HCT116 (cell line): Measurements from ENCODE around the gene POLN. TPM values are rescaled to one million over a fixed set of nuclear protein-coding genes. Genes with fewer than 3 reads are reported as not detected.

Experiments
- ATAC-seq: fragments of 200-7000 bp; cut with Tn5 transposase; 2 replicates; pipeline ENCODE4 v1.9.1; 2020; ENCODE audit warnings: mild to moderate bottlenecking, moderate library complexity
- BruUV-seq: library from RNA; stranded (reverse); fragments of 400-500 nt; replicated peaks from 2 replicates; lab custom pipeline; 2021; lab: Mats Ljungman, UMichigan
- CTCF ChIA-PET: fragments of 300-600 bp; sonication (Branson Sonifier 250); formaldehyde crosslinking; loops from one replicate; lab custom pipeline; 2021; ENCODE audit warnings: antibody characterized with exemption; lab: Charles Lee
- POLR2A ChIA-PET: fragments of 300-600, 350-600 bp; sonication (Branson Sonifier 250); formaldehyde crosslinking; loops from one replicate; lab custom pipeline; 2021; ENCODE audit warnings: antibody characterized with exemption; lab: Charles Lee
- RAD21 ChIA-PET, 2 experiments: fragments of 300-600 bp; sonication (Branson Sonifier 250); formaldehyde crosslinking; loops; one replicate each; lab custom pipeline; 2023; ENCODE audit warnings: low total read pairs in 2 of 2; ENCODE audit not compliant: uncharacterized antibody in 2 of 2, unreplicated experiment in 2 of 2, low non-redundant PET in 1 of 2; lab: Charles Lee
- DNase-seq: peaks from one replicate; pipeline ENCODE4 v3.0.0-alpha.2; 2010; ENCODE audit warnings: low read depth, low spot score
- H2AFZ ChIP-seq: fragments of 200-600 bp; shearing (Covaris generic), sonication (generic); 2 replicates; pipeline ENCODE4 v1.6.1; 2017; ENCODE audit warnings: low read depth, mixed run types, mixed read lengths, antibody characterized with exemption, low read length; ENCODE audit not compliant: poor library complexity, severe bottlenecking
- H3K27ac ChIP-seq: 2 replicates; pipeline ENCODE4 v1.5.1; 2012; ENCODE audit warnings: low read depth, low read length
- H3K27me3 ChIP-seq: fragments of 200-600 bp; sonication (generic); 2 replicates; pipeline ENCODE4 v1.6.1; 2016; ENCODE audit warnings: mixed run types, low read length, mixed read lengths; ENCODE audit not compliant: insufficient read depth
- H3K36me3 ChIP-seq, 2 experiments: fragments of 200-500 bp in 1 of 2; fragments of 200-600 bp in 1 of 2; sonication (Bioruptor generic) in 1 of 2; sonication (generic) in 1 of 2; 2 replicates each; pipeline versions ENCODE4 v1.5.1 to v1.6.1; 2014 to 2016; ENCODE audit warnings: low read length in 2 of 2, inconsistent platforms in 1 of 2, mixed read lengths in 1 of 2, mixed run types in 1 of 2; ENCODE audit not compliant: insufficient read depth in 2 of 2, control insufficient read depth in 1 of 2
- H3K4me1 ChIP-seq, 2 experiments: fragments of 200-600 bp in 1 of 2; sonication (generic) in 1 of 2; 2 replicates each; pipeline versions ENCODE4 v1.5.1 to v1.6.1; 2012 to 2017; ENCODE audit warnings: low read length in 2 of 2, inconsistent platforms in 1 of 2, mild to moderate bottlenecking in 1 of 2, mixed read lengths in 1 of 2, mixed run types in 1 of 2, moderate library complexity in 1 of 2; ENCODE audit not compliant: insufficient read depth in 2 of 2, control insufficient read depth in 1 of 2
- H3K4me2 ChIP-seq: fragments of 200-600 bp; sonication (generic); 2 replicates; pipeline ENCODE4 v1.6.1; 2017; ENCODE audit warnings: mixed run types, low read length, mixed read lengths
- H3K4me3 ChIP-seq, 2 experiments: fragments of 200-600 bp in 1 of 2; sonication (generic) in 1 of 2; replicated peaks in 1 of 2; 2 replicates each; pipeline ENCODE4 v1.5.1; 2011 to 2016; ENCODE audit warnings: low read length in 2 of 2, control low read depth in 1 of 2, low read depth in 1 of 2, mild to moderate bottlenecking in 1 of 2, mixed read lengths in 1 of 2, mixed run types in 1 of 2
- H3K79me2 ChIP-seq: fragments of 200-600 bp; sonication (generic); 2 replicates; pipeline ENCODE4 v1.6.1; 2017; ENCODE audit warnings: mild to moderate bottlenecking, mixed run types, low read length, moderate library complexity, mixed read lengths; ENCODE audit not compliant: insufficient read depth
- H3K9ac ChIP-seq: fragments of 200-600 bp; sonication (generic); 2 replicates; pipeline ENCODE4 v1.6.1; 2016; ENCODE audit warnings: low read length, mixed read lengths
- H3K9me2 ChIP-seq: fragments of 200-600 bp; sonication (generic), shearing (Covaris generic); 2 replicates; pipeline ENCODE4 v1.6.1; 2017; ENCODE audit warnings: mixed run types, mild to moderate bottlenecking, moderate library complexity; ENCODE audit not compliant: insufficient read depth
- H3K9me3 ChIP-seq, 2 experiments: fragments of 200-500 bp in 1 of 2; fragments of 200-600 bp in 1 of 2; sonication (Bioruptor generic) in 1 of 2; sonication (generic) in 1 of 2; 2 replicates each; pipeline ENCODE4 v1.6.1; 2014 to 2017; ENCODE audit warnings: low read length in 2 of 2, mixed read lengths in 2 of 2, inconsistent platforms in 1 of 2, low read depth in 1 of 2, mild to moderate bottlenecking in 1 of 2, mixed run types in 1 of 2, moderate library complexity in 1 of 2; ENCODE audit not compliant: control insufficient read depth in 1 of 2, insufficient read depth in 1 of 2
- H4K20me1 ChIP-seq: fragments of 200-600 bp; sonication (generic), shearing (Covaris generic); 2 replicates; pipeline ENCODE4 v1.6.1; 2017; ENCODE audit warnings: mixed run types, mild to moderate bottlenecking, moderate library complexity; ENCODE audit not compliant: insufficient read depth
- ATF3 ChIP-seq: IDR thresholded peaks from 2 replicates; pipeline ENCODE4 v1.6.1; 2012
- CBX3 ChIP-seq: IDR thresholded peaks from 2 replicates; pipeline ENCODE4 v1.6.1; 2012; ENCODE audit warnings: low read depth
- CEBPB ChIP-seq: IDR thresholded peaks from 2 replicates; pipeline ENCODE4 v1.6.1; 2012; ENCODE audit warnings: low read depth
- CTCF ChIP-seq, 3 experiments: fragments of 200-600 bp in 1 of 3; sonication (generic) in 1 of 3; IDR thresholded peaks in 2 of 3; conservative IDR thresholded peaks in 1 of 3; 2 replicates each; pipeline ENCODE4 v1.5.1; 2012 to 2017; ENCODE audit warnings: low read depth in 2 of 3, low read length in 2 of 3, antibody characterized with exemption in 1 of 3, borderline replicate concordance in 1 of 3, control low read depth in 1 of 3, mild to moderate bottlenecking in 1 of 3, mixed read lengths in 1 of 3, mixed run types in 1 of 3, moderate library complexity in 1 of 3; ENCODE audit not compliant: insufficient read depth in 1 of 3
- ELF1 ChIP-seq: IDR thresholded peaks from 2 replicates; pipeline ENCODE4 v1.6.1; 2012; ENCODE audit warnings: low read depth, borderline replicate concordance
- EZH2 ChIP-seq: fragments of 200-600 bp; sonication (generic); IDR thresholded peaks from 2 replicates; pipeline ENCODE4 v1.6.1; 2017; ENCODE audit warnings: antibody characterized with exemption, mixed run types
- FOSL1 ChIP-seq: IDR thresholded peaks from 2 replicates; pipeline ENCODE4 v1.6.1; 2012; ENCODE audit warnings: low read depth
- POLR2A ChIP-seq: IDR thresholded peaks from 2 replicates; pipeline ENCODE4 v1.7.0; 2011; ENCODE audit warnings: borderline replicate concordance; ENCODE audit not compliant: insufficient read depth, insufficient read length; ENCODE audit errors: extremely low read depth
- RAD21 ChIP-seq: IDR thresholded peaks from 2 replicates; pipeline ENCODE4 v1.6.1; 2012; ENCODE audit warnings: low read depth, mild to moderate bottlenecking
- SP1 ChIP-seq: IDR thresholded peaks from 2 replicates; pipeline ENCODE4 v1.6.1; 2012; ENCODE audit warnings: low read depth
- TCF7L2 ChIP-seq: IDR thresholded peaks from 2 replicates; pipeline ENCODE4 v1.7.0; 2011; ENCODE audit warnings: borderline replicate concordance, inconsistent platforms; ENCODE audit not compliant: insufficient read depth, insufficient read length; ENCODE audit errors: extremely low read depth
- YY1 ChIP-seq: IDR thresholded peaks from 2 replicates; pipeline ENCODE4 v1.6.1; 2011; ENCODE audit warnings: low read length, low read depth, moderate library complexity, mild to moderate bottlenecking; ENCODE audit not compliant: insufficient replicate concordance; ENCODE audit errors: extremely low read depth
- ZBTB33 ChIP-seq: IDR thresholded peaks from 2 replicates; pipeline ENCODE4 v1.6.1; 2011; ENCODE audit warnings: mild to moderate bottlenecking, low read length, moderate library complexity; ENCODE audit not compliant: insufficient replicate concordance; ENCODE audit errors: extremely low read depth
- intact Hi-C: fragments of 100-400 bp; cut with micrococcal nuclease; formaldehyde crosslinking; loops from 2 replicates; pipeline ENCODE4 v1.10.0; 2022
- total RNA-seq: library from RNA; stranded (reverse); gene quantifications from one replicate; pipeline ENCODE4 v1.2.1, GENCODE V29; 2021; ENCODE audit not compliant: unreplicated experiment

The POLN gene
- total RNA-seq, 1 experiment from 2014 or later: 3.1 TPM

- no TSS peak for BruUV-seq
- Histone ChIP-seq H4K20me1 (no peaks in the 10 kb centered on the region), H3K9ac (peak overlapping the region; percentile 62), H3K27me3 (no peaks in the 10 kb centered on the region), H3K27ac (no peak overlapping the region; the same call in 1 of the 2 replicates), H3K4me2 (peak overlapping the region; percentile 82), H3K9me3 (no peaks in the 10 kb centered on the region), H3K79me2 (no peaks in the 10 kb centered on the region), H2AFZ (no peak overlapping the region), H3K4me1 (peaks cover 0 to 23% of the 10 kb centered on the region in 2 experiments; a peak in 2 of 4 replicates), H3K9me2 (no peaks in the 10 kb centered on the region), H3K36me3 (no peaks in the 10 kb centered on the region), H3K4me3 (peak overlapping the region; percentile 45 to 62; a peak in 3 of 4 replicates)
- intact Hi-C loops: no loop called here
- CTCF ChIA-PET: no interaction called here
- no peak for ATAC-seq
- RAD21 ChIA-PET: no interaction called here
- POLR2A ChIA-PET: no interaction called here
- no peak for DNase-seq
- no peak for TF ChIP-seq CBX3
- no peak for TF ChIP-seq CTCF (IDR thresholded peaks at IDR 0.05 in 2 of 3, conservative IDR thresholded peaks at IDR 0.05 in 1 of 3; ENCODE audit: borderline replicate concordance in 1 of 3, insufficient read depth in 1 of 3, low read depth in 2 of 3, low read length in 2 of 3)
- TF ChIP-seq RAD21: no peak
- no peak for TF ChIP-seq SP1
- no peak for TF ChIP-seq EZH2
- no peak for TF ChIP-seq ZBTB33
- TF ChIP-seq POLR2A: no peak
- no peak for TF ChIP-seq YY1
- TF ChIP-seq FOSL1: no peak
- TF ChIP-seq TCF7L2: no peak
- no peak for TF ChIP-seq ATF3
- no peak for TF ChIP-seq ELF1
- TF ChIP-seq CEBPB: no peak
- TF ChIP-seq, all 23 proteins: peak for 0
Measured at GRCh38 chr4:2060611-2061185, 181.2 kb downstream of the POLN start.
